Measurements from ENCODE around the gene SCRG1.

The SCRG1 gene

DNA sequence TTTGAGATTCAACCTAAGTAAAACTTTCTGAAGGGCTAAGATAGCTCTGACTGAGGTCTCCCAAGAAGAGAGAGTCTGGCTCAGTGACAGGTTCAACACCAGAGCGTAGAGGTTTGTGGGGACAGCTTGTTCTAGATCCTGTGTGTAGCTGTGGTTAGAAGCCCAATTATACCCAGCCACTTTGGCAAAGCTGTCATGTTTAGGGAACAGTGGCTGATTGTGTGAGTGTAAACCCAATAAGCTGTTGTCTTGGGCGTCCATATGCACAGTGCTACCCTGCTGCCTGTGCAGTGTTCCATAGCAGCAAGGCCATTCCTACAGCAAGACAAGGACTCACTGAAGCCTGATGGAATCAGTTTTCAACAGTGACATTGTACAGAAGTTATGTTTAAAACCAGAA, 11.2 kb upstream of the SCRG1 start:
- DNase-seq (ENCODE audit: low spot score), result no peak

GRCh38 chr4:173405840-173406606, 7.1 kb upstream of the SCRG1 start:
- DNase-seq (ENCODE audit: low spot score), result no peak

DNA sequence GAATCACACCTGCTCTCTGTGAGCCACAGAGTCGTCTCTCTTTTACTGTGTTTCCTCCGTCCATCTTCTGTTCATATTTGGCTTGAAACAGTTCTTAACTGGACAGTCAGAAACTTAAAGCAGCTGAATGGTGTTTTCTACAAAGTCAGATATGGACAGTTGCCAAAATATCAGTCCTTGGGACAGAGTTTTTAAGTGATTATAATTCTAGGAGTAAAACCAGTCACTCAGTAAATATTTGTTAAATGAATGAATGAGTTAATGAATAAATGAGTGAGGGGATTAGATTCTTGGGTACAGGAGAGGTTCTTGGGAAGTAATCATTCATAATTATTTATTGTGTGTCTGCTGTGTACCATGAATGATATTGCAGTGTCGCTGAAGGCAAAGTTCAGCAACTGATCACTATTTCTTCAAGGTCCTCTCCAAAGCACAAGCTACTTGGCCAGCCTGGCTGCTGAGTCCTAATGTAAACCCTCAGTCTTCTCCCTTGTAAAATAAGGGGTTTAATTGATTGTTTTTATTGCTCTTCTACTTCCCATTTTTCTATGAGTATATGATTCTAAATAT, 5.5 kb upstream of the SCRG1 start:
- no peak for DNase-seq (ENCODE audit: low spot score)

- DNase-seq (ENCODE audit: low spot score), result no peak
These were observed 4.1 kb upstream of the SCRG1 start for GRCh38 chr4:173403051-173403450.

DNA sequence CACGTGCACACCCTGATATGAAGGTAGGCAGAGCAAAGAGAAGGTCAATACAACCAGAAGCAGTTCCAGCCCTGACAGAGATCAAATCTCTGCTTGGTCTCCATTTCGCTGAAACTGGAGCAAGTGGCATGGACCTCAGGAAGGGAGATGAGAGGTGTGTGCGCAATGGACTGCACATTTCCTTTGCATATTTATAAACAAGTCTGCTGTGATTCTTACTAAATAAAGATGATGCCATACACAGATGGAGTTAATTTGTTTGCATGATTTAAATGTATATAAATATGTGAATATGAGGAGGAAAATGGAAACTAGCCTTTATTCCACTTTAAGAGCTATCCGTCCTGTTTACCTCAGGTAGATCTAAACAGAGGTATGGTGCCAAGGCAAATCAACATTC, 2.1 kb upstream of the SCRG1 start:
- DNase-seq (ENCODE audit: low spot score), result no peak

GRCh38 chr4:173398220-173398619, 696 bp downstream of the SCRG1 start:
- DNase-seq (ENCODE audit: low spot score), result no peak

DNA sequence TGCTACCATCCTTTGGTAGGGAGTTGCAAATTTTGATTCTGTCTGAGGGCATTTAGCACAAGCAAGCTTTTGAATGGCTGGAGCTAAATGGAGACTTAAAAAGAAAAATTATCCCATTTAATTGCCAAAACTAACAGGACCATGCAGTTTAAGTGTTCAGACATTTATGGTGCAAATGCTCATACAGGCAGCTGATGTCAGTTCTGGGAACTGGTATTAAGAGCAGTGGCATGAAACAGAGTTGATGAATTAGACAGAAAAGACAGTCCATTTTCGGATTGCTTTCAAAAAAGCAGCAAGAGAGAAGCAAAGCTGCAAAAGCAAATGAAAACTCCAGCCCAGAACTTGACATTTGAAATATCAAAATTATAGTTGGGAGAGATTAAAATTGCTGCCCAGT, 1.3 kb downstream of the SCRG1 start:
- no peak for DNase-seq (ENCODE audit: low spot score)

DNA sequence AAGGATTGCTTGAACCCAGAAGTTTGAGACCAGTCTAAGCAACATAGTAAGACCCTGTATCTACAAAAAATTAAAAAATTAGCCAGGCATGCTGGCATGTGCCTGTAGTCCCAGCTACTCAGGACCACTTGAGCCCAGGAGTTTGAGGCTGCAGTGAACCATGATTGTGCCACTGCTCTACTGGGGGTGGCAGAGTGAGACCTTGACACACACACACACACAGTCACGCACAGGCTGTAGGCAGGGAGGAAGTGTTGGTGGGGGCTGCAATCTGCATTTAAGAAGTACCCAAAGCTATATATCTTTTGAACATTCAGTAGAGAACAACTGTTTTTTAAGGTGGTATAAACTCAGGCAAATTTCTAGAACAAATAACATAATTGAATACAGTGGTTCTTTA, 7.2 kb downstream of the SCRG1 start:
- DNase-seq (ENCODE audit: low spot score), result no peak

DNA sequence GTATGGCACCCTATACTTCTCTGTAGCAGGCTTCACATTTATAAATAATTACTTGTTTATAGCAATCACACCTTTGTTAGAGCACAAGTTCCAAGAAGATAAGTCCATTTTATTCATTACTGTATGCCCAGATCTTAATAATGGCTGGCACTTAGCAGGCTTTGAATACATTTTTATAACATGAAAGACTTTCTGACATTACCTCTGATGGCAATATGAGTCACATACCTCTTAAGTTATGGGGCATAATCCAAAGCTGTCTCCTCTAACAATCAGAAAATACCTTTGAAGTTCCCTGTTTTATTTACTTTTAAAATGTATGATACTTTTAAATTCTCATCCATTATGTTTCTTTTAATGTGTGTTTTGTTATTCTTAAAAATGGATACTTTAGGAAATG, 12.2 kb downstream of the SCRG1 start:
- no peak for DNase-seq (ENCODE audit: low spot score)

DNA sequence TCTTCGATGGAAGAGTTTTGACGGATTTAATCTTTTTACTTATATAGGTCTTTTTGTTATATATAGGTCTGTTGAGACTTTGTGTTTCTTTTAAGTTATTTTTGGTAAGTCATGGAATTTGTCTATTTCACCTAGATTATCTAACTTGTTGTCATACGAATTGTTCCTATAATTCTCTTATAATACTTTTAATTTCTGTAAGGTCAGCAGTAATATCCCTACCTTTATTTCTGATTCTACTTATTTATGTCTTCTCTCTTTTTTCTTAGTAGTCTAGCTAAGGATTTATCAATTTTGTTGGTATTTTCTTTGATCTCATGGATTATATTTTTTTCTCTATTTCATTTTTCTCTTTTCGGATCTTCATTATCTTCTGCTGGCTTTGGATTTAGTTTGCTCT, 16.6 kb downstream of the SCRG1 start:
- no peak for DNase-seq (ENCODE audit: low spot score)

DNA sequence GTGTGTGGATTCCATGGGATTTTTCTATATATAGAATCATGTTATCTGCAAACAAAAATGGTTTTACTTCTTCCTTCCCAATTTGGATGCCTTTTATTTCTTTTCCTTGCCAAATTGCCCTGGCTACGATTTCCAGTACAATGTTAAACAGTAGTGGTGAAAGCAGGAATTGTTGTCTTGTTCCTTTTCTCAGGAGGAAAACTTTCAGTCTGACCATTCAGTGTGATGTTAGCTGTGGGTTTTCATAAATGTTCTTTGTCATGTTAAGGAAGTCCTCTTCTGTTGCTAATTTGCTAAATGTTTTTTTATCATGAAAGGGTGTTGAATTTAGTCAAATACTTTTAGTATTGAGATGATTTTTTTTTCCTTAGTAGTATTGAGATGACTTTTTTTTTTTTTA, 17.3 kb downstream of the SCRG1 start:
- DNase-seq (ENCODE audit: low spot score), result no peak

DNA sequence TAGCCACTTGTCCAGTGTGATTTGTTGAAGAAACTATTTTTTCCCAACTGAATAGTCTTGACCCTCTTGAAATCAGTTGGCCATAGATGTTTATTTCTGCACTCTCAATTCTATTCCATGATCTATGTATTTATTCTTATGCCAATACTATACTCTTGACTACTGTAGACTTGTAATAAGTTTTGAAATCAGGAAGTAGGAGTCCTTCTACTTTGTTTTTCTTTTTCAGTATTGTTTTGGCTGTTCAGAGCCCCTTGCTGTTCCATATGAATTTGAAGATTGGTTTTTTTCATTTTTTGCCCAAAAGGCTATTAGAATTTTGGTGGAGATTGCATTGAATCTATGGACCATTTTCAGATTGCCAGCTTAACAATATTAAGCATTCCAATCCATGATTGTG, 17.9 kb downstream of the SCRG1 start:
- DNase-seq (ENCODE audit: low spot score), result no peak

GRCh38 chr4:173379929-173380328, 19.0 kb downstream of the SCRG1 start:
- no peak for DNase-seq (ENCODE audit: low spot score)

DNA sequence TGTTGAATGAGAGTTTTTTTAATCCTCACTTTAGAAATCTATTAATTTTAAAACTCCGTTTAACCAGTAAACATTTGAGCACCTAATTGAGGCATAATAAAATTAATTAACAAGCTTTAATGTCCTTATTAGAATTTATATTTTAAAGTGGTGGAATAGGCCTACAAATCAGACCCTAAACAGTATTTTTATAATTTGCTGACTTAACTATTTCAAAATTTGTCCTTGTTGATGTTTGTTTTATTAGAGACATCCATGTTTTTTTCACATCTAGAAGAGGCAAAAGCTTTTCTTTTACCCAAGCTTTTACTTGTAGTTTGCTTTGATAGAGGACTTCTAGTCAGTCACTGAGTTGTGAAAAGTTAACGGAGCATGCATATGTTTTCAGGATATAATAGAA, 24.3 kb downstream of the SCRG1 start:
- DNase-seq (ENCODE audit: low spot score), result no peak

GRCh38 chr4:173371292-173372192, 27.4 kb downstream of the SCRG1 start:
- peak; percentile 79 for DNase-seq (ENCODE audit: low spot score)

DNA sequence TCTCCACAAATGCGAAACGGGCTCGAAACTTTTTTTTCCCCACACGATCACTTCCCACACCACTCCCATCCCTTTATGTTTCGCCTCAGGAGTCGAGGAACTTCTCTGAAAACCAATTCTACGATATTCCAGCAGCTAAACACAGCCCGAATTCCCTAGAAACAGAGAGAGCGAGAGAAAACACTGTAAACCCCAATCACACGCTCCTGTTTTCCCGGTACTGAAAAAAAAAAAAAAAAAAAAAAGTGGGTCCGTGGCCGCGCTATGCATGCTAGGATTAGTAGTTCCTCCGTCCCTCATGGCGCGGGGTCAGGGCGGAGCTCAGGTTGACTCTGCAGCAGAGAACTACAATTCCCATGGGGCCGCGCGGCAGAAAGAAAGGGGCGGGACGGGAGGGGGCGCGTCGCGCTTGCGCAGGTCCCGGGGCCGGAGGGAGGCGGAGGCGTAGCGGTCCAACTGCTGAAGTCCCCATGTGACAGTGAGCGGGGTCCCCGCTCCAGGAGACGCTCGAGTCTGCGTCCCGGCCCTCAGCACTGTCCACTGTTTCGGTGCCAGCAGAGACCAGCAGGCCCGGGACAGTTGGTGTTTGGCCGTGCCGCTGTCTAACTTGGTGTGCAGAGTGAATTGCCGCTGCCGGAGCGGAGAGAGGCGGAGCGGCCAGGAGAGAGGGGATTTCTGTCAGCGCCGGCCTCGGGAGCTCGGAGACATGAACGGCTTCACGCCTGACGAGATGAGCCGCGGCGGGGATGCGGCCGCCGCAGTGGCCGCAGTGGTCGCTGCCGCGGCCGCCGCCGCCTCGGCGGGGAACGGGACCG, 28.2 kb downstream of the SCRG1 start, which contains the start of gene SAP30:
Gene SAP30 (plus strand): TSS at position 478 of the 815 bp plus-strand sequence. CDS start 229 bp downstream, at position 707.
- peak; percentile 99 for DNase-seq (ENCODE audit: low spot score)

- peak; percentile 68 for DNase-seq (ENCODE audit: low spot score)
These were observed 28.8 kb downstream of the SCRG1 start for GRCh38 chr4:173370130-173370476.

GRCh38 chr4:173367946-173368345, 31.0 kb downstream of the SCRG1 start:
- no peak for DNase-seq (ENCODE audit: low spot score)

DNA sequence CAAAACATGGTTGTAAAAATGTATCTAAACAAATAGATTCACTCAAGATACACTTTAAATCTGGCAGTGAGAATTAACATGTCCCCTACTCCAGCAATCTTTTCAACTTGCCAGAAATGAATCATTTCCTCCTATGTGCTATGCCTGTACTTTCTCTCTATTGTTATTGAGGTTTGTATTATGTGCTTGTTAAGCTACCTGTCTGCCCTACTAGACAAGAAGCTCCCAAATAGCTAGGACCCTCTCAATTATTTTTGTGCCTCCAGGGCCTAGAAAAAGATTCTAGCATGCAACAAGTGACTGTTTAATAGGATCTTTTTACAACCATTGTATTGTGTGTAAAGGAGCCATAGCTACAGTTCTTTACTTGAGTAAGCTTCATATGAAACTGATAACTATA, 31.6 kb downstream of the SCRG1 start:
- no peak for DNase-seq (ENCODE audit: low spot score)

DNA sequence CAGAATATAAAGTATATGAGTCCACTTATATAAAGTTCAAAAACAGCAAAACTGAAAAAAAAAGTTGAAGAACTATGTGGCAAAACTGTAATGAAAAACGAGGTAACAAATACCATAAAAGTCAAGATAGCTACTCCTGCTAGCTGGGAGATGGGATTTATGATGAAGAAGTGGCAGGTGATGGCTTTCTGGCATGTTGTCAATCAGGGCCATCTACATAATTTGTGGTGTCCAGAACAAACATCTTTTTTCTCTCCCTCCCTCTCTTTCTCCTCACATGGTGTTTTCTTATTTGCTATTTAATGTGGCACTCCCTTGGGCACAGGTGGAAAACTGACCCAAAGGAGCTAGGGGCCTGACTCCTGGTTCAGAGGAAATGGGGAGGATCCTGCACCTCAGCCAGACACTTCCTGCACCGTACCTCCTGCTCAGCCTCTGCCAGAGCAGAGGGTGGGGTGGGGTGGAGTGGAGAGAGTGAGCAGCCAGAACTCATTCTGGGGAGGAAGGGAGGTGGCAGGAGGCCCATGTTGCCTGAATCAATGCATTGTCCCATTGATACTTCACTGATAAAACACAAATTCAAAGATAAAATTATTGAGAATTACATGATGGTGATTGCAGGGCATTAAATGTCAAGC, 33.4 kb downstream of the SCRG1 start:
- no peak for DNase-seq (ENCODE audit: low spot score)

DNA sequence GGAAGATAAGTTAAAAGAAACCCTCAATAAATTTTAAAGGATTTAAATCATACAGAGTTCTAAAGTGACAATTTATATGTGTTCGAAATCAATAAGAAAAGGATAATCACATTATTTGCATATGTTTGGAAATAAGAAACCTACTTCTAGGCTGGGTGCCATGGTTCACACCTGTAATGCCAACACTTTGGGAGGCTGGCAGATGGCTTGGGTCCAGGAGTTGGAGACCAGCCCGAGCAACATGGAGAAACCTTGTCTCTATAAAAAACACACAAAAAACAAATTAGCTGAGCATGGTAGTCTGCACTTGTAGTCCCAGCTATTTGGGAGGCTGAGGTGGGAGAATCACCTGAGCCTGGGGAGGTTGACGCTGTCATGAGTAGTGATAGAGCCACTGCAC, 36.2 kb downstream of the SCRG1 start:
- no peak for DNase-seq (ENCODE audit: low spot score)

All from ecto neural progenitor cell (in vitro differentiated cells).